ENCODE data around the gene KCNJ14. TPM values are rescaled to one million over a fixed set of nuclear protein-coding genes. Genes with fewer than 3 reads are reported as not detected.

The KCNJ14 gene
- total and polyA plus RNA-seq, 2 of the 8 experiments (the other 6 are each of a cell fraction or from before 2014, with no cell fraction given) = 0.45 to 0.89 TPM

DNA sequence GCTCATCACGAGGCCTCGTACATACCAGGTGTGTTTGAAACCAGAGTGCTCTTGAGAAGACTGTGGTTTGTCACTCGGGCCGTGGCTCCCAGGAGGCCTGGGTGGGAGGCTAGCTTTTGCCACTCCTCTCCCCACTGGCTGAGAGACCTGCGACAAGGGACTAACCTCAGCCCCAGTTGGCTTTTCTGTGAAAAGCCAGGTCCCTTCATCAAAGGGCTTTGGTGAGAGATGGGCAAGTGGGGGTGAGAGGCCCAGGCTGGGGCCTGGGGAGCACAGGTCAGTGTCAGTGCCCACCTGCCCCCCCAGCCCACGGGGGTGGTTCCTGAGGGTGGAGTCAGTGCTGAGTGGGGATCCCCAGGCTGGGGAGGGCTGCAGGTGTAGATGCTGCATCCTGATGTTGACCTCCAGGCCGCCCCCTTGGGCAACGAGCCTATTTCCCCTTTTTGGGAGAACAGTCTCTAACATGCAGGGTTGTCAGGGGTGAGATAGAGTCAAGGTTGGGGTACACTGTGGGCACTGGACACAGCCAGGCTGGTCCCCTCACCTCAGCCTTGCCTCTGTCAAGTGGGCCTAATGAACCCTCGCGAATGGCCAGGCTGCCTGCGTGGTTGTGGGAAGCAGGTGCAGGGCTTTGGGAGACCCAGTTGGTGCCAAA is 661 bp downstream of the KCNJ14 start:
- H2BK15ac ChIP-seq (ENCODE audit: low read length) = no peak overlapping the region
- H3K36me3 ChIP-seq (ENCODE audit: control insufficient read depth in 2 of 4, insufficient read depth in 4 of 4, low read length in 3 of 4) = peaks cover 14 to 42% (median 26%) of the 10 kb centered on the region in 4 experiments
- TF ChIP-seq FOSL1 (IDR thresholded peaks at IDR 0.05; ENCODE audit: insufficient read depth, low read depth, low read length) (no peak), POLR2A (IDR thresholded peaks at IDR 0.05; ENCODE audit: control extremely low read depth in 1 of 2, low read depth in 2 of 2, low read length in 2 of 2) (0 out of 3 replicates have a peak, but pooled peaks of 1 of the 2 experiments have one; percentile 24)
- H3K4me2 ChIP-seq (ENCODE audit: insufficient read depth in 1 of 2, low read depth in 2 of 2, low read length in 2 of 2) = no peak overlapping the region
- no peak overlapping the region for H3K18ac ChIP-seq (ENCODE audit: extremely low read depth, low read length)
- H2BK120ac ChIP-seq (replicated peaks; ENCODE audit: low read depth, low read length) = no peak overlapping the region
- H3K79me2 ChIP-seq (ENCODE audit: control insufficient read depth in 1 of 2, insufficient read depth in 2 of 2, low read length in 2 of 2) = no peaks in the 10 kb centered on the region
- no peak overlapping the region for H2AK5ac ChIP-seq (ENCODE audit: low read depth, low read length)
- H3K56ac ChIP-seq (replicated peaks; ENCODE audit: insufficient read length, low read depth, low read length) = no peak overlapping the region
- no peak overlapping the region for H3K14ac ChIP-seq (ENCODE audit: insufficient read length)
- H4K91ac ChIP-seq (replicated peaks; ENCODE audit: insufficient read length, low read length) = no peak overlapping the region
- H3K4me1 ChIP-seq (replicated peaks in 1 of 4; ENCODE audit: control insufficient read depth in 3 of 4, insufficient read depth in 4 of 4, low read length in 3 of 4) = no peaks in the 10 kb centered on the region
- DNase-seq (ENCODE audit: low read depth in 1 of 2, low spot score in 2 of 2) (no peak), FAIRE-seq (no peak)
- H3K23me2 ChIP-seq (ENCODE audit: low read depth, low read length) = no peaks in the 10 kb centered on the region
- CTCF ChIA-PET (ENCODE audit: partially characterized antibody) = interaction anchor here (0.5 to 1.1 kb wide), 3 partner anchors 9 to 105 kb away, joined by 3 read pairs; no protein-coding TSS in a partner anchor
- no peak overlapping the region for H3K27ac ChIP-seq (ENCODE audit: low read depth, low read length)
- H3K9me3 ChIP-seq (ENCODE audit: insufficient read depth in 2 of 2, low read depth in 1 of 2, low read length in 1 of 2) = no peaks in the 10 kb centered on the region
- H3K23ac ChIP-seq (ENCODE audit: insufficient read length) = no peak overlapping the region
- no peak overlapping the region for H4K5ac ChIP-seq (ENCODE audit: insufficient read length, low read depth, low read length)
- H3K79me1 ChIP-seq (ENCODE audit: low read depth, low read length) = peaks cover 4% of the 10 kb centered on the region
- H3K4me3 ChIP-seq (ENCODE audit: extremely low read depth in 1 of 4, insufficient read depth in 2 of 4, low read depth in 3 of 4, low read length in 4 of 4) = no peak overlapping the region
- no peak overlapping the region for H2BK20ac ChIP-seq (ENCODE audit: low read length)
- no peaks in the 10 kb centered on the region for H3K27me3 ChIP-seq (replicated peaks in 1 of 4; ENCODE audit: control insufficient read depth in 3 of 4, extremely low read depth in 1 of 4, insufficient read depth in 3 of 4, low read length in 3 of 4)
- WGBS, 2 experiments (ENCODE audit: extremely low coverage in 1 of 2, insufficient coverage in 1 of 2, insufficient read length in 1 of 2, insufficient replicate concordance in 2 of 2, low coverage in 1 of 2, low lambda C conversion rate in 2 of 2, missing lambda C conversion rate in 1 of 2) = 96% methylated on average over 9 of the region's 11 CpGs; no CpG with 5 or more reads in 1 of the 2 experiments
- H3K9ac ChIP-seq (replicated peaks in 1 of 4; ENCODE audit: extremely low read depth in 1 of 4, low read depth in 3 of 4, low read length in 3 of 4) = no peak overlapping the region
- no peak overlapping the region for H4K8ac ChIP-seq (ENCODE audit: extremely low read depth, insufficient read depth, low read length)
- no peak overlapping the region for H2BK5ac ChIP-seq (ENCODE audit: low read depth, low read length)
- no peak overlapping the region for H3K4ac ChIP-seq (replicated peaks; ENCODE audit: insufficient read length, low read depth, low read length)
- POLR2A ChIA-PET (ENCODE audit: partially characterized antibody) = interaction anchor here (0.7 to 1.6 kb wide), 6 partner anchors 9 to 56 kb away, joined by 3 to 10 read pairs (median 6); partner anchors contain the start of gene GRWD1
- H4K20me1 ChIP-seq (replicated peaks in 1 of 2; ENCODE audit: control insufficient read depth in 1 of 2, insufficient read depth in 2 of 2, low read length in 2 of 2) = peaks cover 2 to 18% of the 10 kb centered on the region in 2 experiments
- no peak overlapping the region for H2BK12ac ChIP-seq (ENCODE audit: low read depth, low read length)
- H2AFZ ChIP-seq (ENCODE audit: low read length) = no peak overlapping the region

Measured in H1 (cell line).